Neuronal stem cell (in vitro differentiated cells): ENCODE data around the gene TTC9C.

Experiments
- DNase-seq: peaks from one replicate; pipeline ENCODE4 v3.0.0-alpha.2; 2013; ENCODE audit warnings: low spot score
- H2AFZ ChIP-seq: one replicate; pipeline ENCODE4 v1.6.1; 2013; ENCODE audit warnings: mild to moderate bottlenecking, low read length, inconsistent platforms
- H2AK5ac ChIP-seq: 2 replicates; pipeline ENCODE4 v1.6.1; 2013; ENCODE audit warnings: low read depth, mild to moderate bottlenecking, inconsistent platforms, low read length, moderate library complexity, mixed read lengths
- H2BK120ac ChIP-seq: 2 replicates; pipeline ENCODE4 v1.6.1; 2013; ENCODE audit warnings: low read depth, mild to moderate bottlenecking, inconsistent platforms, low read length, moderate library complexity, mixed read lengths
- H2BK12ac ChIP-seq: one replicate; pipeline ENCODE4 v1.6.1; 2013; ENCODE audit warnings: low read length, inconsistent platforms
- H2BK15ac ChIP-seq: 2 replicates; pipeline ENCODE4 v1.6.1; 2013; ENCODE audit warnings: mild to moderate bottlenecking, low read length, inconsistent platforms, mixed read lengths
- H2BK5ac ChIP-seq: one replicate; pipeline ENCODE4 v1.6.1; 2013; ENCODE audit warnings: inconsistent platforms, mild to moderate bottlenecking, low read length, moderate library complexity
- H3K14ac ChIP-seq: one replicate; pipeline ENCODE4 v1.6.1; 2013; ENCODE audit warnings: low read length, inconsistent platforms
- H3K18ac ChIP-seq: 2 replicates; pipeline ENCODE4 v1.6.1; 2013; ENCODE audit warnings: low read length, inconsistent platforms
- H3K23ac ChIP-seq: 2 replicates; pipeline ENCODE4 v1.6.1; 2013; ENCODE audit warnings: low read depth, mild to moderate bottlenecking, mixed read lengths, low read length, inconsistent platforms; ENCODE audit not compliant: poor library complexity
- H3K27ac ChIP-seq: replicated peaks from 3 replicates; pipeline ENCODE4 v1.5.1; 2013; ENCODE audit warnings: low read length, inconsistent platforms
- H3K27me3 ChIP-seq, 3 experiments: 2 replicates each; pipeline ENCODE4 v1.6.1; 2013; ENCODE audit warnings: low read length in 3 of 3, mild to moderate bottlenecking in 2 of 3, inconsistent platforms in 1 of 3, low read depth in 1 of 3, mixed read lengths in 1 of 3, moderate library complexity in 1 of 3; ENCODE audit not compliant: control insufficient read depth in 3 of 3, insufficient read depth in 3 of 3
- H3K36me3 ChIP-seq, 2 donors: replicated peaks in 1 of 2; 2 replicates each; pipeline ENCODE4 v1.6.1; 2013; ENCODE audit warnings: low read length in 2 of 2; ENCODE audit not compliant: control insufficient read depth in 2 of 2, insufficient read depth in 2 of 2
- H3K4ac ChIP-seq: 2 replicates; pipeline ENCODE4 v1.6.1; 2013; ENCODE audit warnings: inconsistent platforms, mild to moderate bottlenecking, low read length, moderate library complexity
- H3K4me1 ChIP-seq, 2 donors: 1 replicate in 1 of 2; 2 replicates in 1 of 2; pipeline ENCODE4 v1.6.1; 2013; ENCODE audit warnings: low read length in 2 of 2, low read depth in 1 of 2; ENCODE audit not compliant: control insufficient read depth in 2 of 2, insufficient read depth in 1 of 2
- H3K4me2 ChIP-seq: one replicate; pipeline ENCODE4 v1.6.1; 2013; ENCODE audit warnings: mild to moderate bottlenecking, low read length, inconsistent platforms; ENCODE audit not compliant: insufficient read depth, poor library complexity, severe bottlenecking
- H3K4me3 ChIP-seq, 2 donors: 2 replicates each; pipeline ENCODE4 v1.5.1; 2013; ENCODE audit warnings: low read length in 2 of 2, mild to moderate bottlenecking in 2 of 2, inconsistent platforms in 1 of 2, moderate library complexity in 1 of 2
- H3K79me1 ChIP-seq: one replicate; pipeline ENCODE4 v1.6.1; 2013; ENCODE audit warnings: low read depth, mild to moderate bottlenecking, inconsistent platforms, low read length, moderate library complexity
- H3K9ac ChIP-seq: one replicate; pipeline ENCODE4 v1.6.1; 2013; ENCODE audit warnings: mild to moderate bottlenecking, low read depth, low read length, inconsistent platforms; ENCODE audit not compliant: poor library complexity
- H3K9me3 ChIP-seq, 2 donors: replicated peaks in 1 of 2; 2 replicates each; pipeline versions ENCODE3 to v1.6.1; 2013; ENCODE audit warnings: low read length in 2 of 2, mild to moderate bottlenecking in 2 of 2, inconsistent platforms in 1 of 2, low read depth in 1 of 2, mixed read lengths in 1 of 2, moderate library complexity in 1 of 2; ENCODE audit not compliant: control insufficient read depth in 2 of 2, insufficient read depth in 1 of 2
- H4K8ac ChIP-seq: one replicate; pipeline ENCODE4 v1.6.1; 2013; ENCODE audit warnings: low read depth, mild to moderate bottlenecking, inconsistent platforms, low read length, moderate library complexity
- H4K91ac ChIP-seq: one replicate; pipeline ENCODE4 v1.6.1; 2013; ENCODE audit warnings: low read length, low read depth, mild to moderate bottlenecking, inconsistent platforms; ENCODE audit not compliant: poor library complexity
- WGBS, 2 donors: extraction: QIAGEN DNeasy Blood & Tissue Kit; methylation state at CpG; one replicate each; pipeline ENCODE4 v1.1.7; 2013; ENCODE audit warnings: missing lambda C conversion rate in 2 of 2, mixed read lengths in 1 of 2; ENCODE audit not compliant: insufficient read length in 2 of 2, insufficient replicate concordance in 1 of 2; ENCODE audit errors: extremely low coverage in 2 of 2; 5-methylcytosine and 5-hydroxymethylcytosine counted together

TTC9C gene

DNA sequence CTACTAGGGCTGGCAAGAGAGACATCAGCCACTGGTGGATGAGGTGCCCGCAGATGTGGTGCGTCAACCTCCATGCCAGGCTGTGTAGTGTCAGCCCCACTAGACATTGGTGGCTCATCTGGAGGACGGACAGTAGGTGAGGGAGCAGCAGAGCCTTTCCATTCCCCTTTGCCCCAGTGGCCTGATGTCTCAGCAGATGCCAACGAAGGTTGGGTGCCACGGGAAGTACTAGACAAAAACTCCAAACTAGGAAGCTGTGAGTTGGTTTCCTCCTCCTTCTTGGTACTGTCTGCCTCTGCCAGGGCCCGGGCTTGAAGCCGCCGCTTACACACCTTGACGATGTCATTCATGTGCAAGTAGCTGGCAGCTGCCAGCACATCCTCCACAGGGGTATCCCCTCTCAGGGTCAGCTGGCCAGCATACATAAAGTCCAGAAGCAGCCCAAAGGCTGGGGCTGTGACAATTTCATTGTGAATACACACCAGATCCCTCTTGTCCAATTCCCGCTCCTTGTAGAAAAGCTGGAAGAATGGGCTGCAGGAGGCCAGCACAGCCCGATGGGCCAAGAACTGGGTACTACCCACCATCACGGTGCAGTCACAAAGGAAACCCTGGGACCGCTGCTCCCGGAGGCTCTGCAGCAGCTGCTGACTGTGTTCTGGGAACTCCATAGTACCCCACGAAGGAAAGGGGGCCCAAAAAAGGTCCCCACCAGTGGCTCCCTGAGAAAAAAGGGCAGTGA is 24.9 kb downstream of the TTC9C start:
- Histone ChIP-seq H3K4ac (no peak overlapping the region), H3K4me2 (peak overlapping the region; percentile 49), H3K27ac (peak overlapping the region; percentile 19), H2BK5ac (peak overlapping the region; percentile 11), H2AFZ (peak overlapping the region; percentile 92), H3K14ac (no peak overlapping the region), H3K9ac (peak overlapping the region; percentile 24), H2BK12ac (no peak overlapping the region), H3K4me3 (peak overlapping the region in 1 of 2 donors; percentile 76), H2BK15ac (no peak overlapping the region), H3K18ac (peak overlapping the region; percentile 67), H3K79me1 (peaks cover 11% of the 10 kb centered on the region), H3K9me3 (no peaks in the 10 kb centered on the region), H2BK120ac (no peak overlapping the region), H3K36me3 (peaks cover 12 to 20% of the 10 kb centered on the region in 2 donors), H3K4me1 (peaks cover 4 to 5% of the 10 kb centered on the region in 2 donors), H3K23ac (peak overlapping the region; percentile 44), H3K27me3 (no peaks in the 10 kb centered on the region), H4K8ac (no peak overlapping the region), H2AK5ac (peak overlapping the region; percentile 53), H4K91ac (no peak overlapping the region)
- WGBS, 2 donors, result no CpG with 5 or more reads among the region's 15 CpGs
- DNase-seq, result no peak

DNA sequence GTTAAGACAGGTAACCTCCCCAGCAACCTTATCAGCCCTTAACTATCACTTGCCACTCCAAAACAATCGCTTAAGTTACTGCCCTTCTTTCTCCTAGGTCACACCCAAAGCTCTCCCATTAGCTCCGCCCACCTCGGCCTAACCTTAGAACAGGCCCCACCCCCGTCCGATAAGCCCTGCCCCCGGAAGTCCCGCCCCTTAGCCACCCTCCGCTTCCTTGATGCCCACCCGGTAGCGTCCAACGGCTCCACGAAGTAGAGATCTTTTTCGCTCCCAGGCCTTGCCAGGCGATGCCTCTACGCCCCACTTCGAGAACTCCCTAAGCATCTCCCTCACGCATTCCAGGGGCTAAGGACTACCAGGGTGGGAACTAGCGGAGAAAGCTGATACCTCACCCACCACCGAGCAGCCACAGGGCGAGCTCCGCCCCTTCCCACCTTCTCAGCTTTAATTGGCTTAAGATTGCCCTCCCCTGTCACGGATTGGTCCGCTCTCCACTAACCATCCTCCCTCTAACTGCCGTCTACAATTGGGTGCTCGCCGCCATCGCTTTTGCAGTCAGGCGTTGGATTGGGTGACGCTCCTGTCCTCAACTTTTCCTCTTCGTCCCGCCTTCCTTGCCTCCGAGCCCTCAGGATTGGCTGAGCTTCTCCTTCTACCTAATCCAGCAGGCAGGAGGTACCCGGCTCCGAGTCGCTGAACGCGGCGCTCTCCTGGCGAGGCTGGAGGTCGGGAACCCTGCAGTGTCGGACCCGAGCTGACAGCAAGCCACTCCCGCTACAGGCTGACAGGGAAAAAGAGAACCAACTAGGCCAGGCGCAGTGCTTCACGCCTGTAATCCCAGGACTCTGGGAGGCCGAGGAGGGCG is 25.7 kb downstream of the TTC9C start, which contains the start of gene ZBTB3:
ZBTB3 (minus strand) TSS at position 425 of the 868 bp plus-strand sequence. CDS start 496 bp downstream, outside the sequence.
- Histone ChIP-seq H3K27me3 (no peaks in the 10 kb centered on the region), H2BK120ac (no peak within 1 kb of the TSS), H2BK5ac (peak within 1 kb of the TSS; percentile 31), H3K14ac (no peak within 1 kb of the TSS), H2BK12ac (no peak within 1 kb of the TSS), H3K18ac (peak within 1 kb of the TSS; percentile 97), H3K23ac (peak within 1 kb of the TSS; percentile 44), H3K4me2 (peak within 1 kb of the TSS; percentile 52), H3K4ac (no peak within 1 kb of the TSS), H2AK5ac (peak within 1 kb of the TSS; percentile 53), H2BK15ac (no peak within 1 kb of the TSS), H3K9ac (peak within 1 kb of the TSS; percentile 91), H3K4me3 (peak within 1 kb of the TSS; percentile 76 to 96), H3K27ac (peak within 1 kb of the TSS; percentile 83), H3K79me1 (peaks cover 11% of the 10 kb centered on the region), H3K36me3 (peaks cover 12 to 20% of the 10 kb centered on the region in 2 donors), H4K91ac (no peak within 1 kb of the TSS), H3K9me3 (no peaks in the 10 kb centered on the region), H2AFZ (peak within 1 kb of the TSS; percentile 92), H3K4me1 (peaks cover 4 to 5% of the 10 kb centered on the region in 2 donors), H4K8ac (no peak within 1 kb of the TSS)
- DNase-seq, result peak; percentile 98
- no CpG with 5 or more reads among the region's 47 CpGs for WGBS, 2 donors

DNA sequence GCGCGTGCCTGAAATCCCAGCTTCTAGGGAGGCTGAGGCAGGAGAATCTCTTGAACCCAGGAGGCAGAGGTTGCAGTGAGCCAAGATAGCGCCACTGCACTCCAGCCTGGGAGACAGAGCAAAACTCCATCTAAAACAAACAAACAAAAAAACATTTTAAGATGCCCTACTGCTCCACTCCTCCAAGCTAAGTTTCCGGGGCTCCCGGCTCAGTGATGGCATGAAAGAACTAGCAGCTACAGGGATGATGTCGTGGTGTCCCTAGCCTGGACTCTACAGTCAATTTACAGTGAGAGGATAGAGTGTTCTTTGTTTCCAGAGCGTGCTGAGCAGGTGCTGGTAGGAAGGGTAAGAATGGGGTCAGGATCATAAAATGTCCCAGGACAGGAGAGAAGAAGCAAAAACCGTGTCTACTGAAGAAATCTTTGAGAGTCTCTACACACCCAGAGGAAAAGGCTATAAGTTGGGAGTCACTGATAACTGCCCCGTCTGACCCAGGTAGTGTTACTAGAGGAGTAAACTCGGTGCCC is 26.9 kb downstream of the TTC9C start:
- H3K4me3 ChIP-seq, result no peak overlapping the region
- DNase-seq, result no peak
- H3K79me1 ChIP-seq, result peaks cover 11% of the 10 kb centered on the region
- no peak overlapping the region for H2BK12ac ChIP-seq
- H3K14ac ChIP-seq, result no peak overlapping the region
- H2BK5ac ChIP-seq, result no peak overlapping the region
- H2AFZ ChIP-seq, result no peak overlapping the region
- no peak overlapping the region for H4K91ac ChIP-seq
- H3K27me3 ChIP-seq, result no peaks in the 10 kb centered on the region
- WGBS, 2 donors, result no CpG with 5 or more reads among the region's 10 CpGs
- no peak overlapping the region for H3K18ac ChIP-seq
- H2BK120ac ChIP-seq, result no peak overlapping the region
- no peak overlapping the region for H3K23ac ChIP-seq
- peaks cover 4 to 5% of the 10 kb centered on the region in 2 donors for H3K4me1 ChIP-seq
- no peak overlapping the region for H3K4ac ChIP-seq
- no peaks in the 10 kb centered on the region for H3K9me3 ChIP-seq
- no peak overlapping the region for H4K8ac ChIP-seq
- no peak overlapping the region for H3K9ac ChIP-seq
- peak overlapping the region; percentile 6 for H2AK5ac ChIP-seq
- H2BK15ac ChIP-seq, result no peak overlapping the region
- no peak overlapping the region for H3K4me2 ChIP-seq
- H3K27ac ChIP-seq, result no peak overlapping the region
- peaks cover 12 to 16% of the 10 kb centered on the region in 2 donors for H3K36me3 ChIP-seq
